DND-41 (cell line): ENCODE data around the gene CRYZ.

Source experiments
- EZH2 ChIP-seq: IDR thresholded peaks from 3 replicates; pipeline ENCODE4 v1.6.1; 2012; ENCODE audit warnings: borderline replicate concordance, low read depth, mild to moderate bottlenecking, moderate library complexity, low read length, inconsistent platforms; ENCODE audit not compliant: severe bottlenecking
- TF ChIP-seq, protein P1 (sequence below): IDR thresholded peaks from 2 replicates; pipeline ENCODE4 v1.5.1; 2012; ENCODE audit warnings: borderline replicate concordance, low read length, moderate library complexity, mild to moderate bottlenecking; ENCODE audit not compliant: poor library complexity, severe bottlenecking; ENCODE audit errors: extremely low read depth

DNA sequence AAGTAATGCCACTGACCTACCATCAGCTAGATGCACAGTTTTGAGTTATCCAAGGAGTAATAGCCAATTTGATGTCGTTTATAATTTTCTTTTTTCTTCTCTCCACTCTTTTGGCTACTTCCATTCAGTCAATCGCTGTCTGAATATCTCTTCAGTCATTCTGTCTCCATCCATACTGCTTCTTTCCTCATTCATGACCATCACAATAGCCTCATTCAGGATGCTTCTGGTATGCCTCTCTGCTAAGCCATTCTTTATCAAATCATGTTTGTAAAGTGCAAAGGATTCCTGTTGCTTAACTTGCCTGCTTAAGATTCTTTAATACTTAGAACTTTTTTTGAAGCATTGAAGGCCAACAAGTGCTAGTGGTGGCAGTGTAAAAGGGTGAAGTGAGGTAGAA lies 20.3 kb upstream of the CRYZ start:
- TF ChIP-seq, protein P1, sequence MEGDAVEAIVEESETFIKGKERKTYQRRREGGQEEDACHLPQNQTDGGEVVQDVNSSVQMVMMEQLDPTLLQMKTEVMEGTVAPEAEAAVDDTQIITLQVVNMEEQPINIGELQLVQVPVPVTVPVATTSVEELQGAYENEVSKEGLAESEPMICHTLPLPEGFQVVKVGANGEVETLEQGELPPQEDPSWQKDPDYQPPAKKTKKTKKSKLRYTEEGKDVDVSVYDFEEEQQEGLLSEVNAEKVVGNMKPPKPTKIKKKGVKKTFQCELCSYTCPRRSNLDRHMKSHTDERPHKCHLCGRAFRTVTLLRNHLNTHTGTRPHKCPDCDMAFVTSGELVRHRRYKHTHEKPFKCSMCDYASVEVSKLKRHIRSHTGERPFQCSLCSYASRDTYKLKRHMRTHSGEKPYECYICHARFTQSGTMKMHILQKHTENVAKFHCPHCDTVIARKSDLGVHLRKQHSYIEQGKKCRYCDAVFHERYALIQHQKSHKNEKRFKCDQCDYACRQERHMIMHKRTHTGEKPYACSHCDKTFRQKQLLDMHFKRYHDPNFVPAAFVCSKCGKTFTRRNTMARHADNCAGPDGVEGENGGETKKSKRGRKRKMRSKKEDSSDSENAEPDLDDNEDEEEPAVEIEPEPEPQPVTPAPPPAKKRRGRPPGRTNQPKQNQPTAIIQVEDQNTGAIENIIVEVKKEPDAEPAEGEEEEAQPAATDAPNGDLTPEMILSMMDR = no peak
- no peak for TF ChIP-seq EZH2
